Epithelial cell of umbilical artery (primary cell): ENCODE data around the gene TNFSF9. TPM values are rescaled to one million over a fixed set of nuclear protein-coding genes. Genes with fewer than 3 reads are reported as not detected.

Experiments used
- total RNA-seq: library from RNA; depleted of rRNA; stranded (reverse); fragments of >200 nt; gene quantifications from 2 replicates; pipeline ENCODE4 v1.2.3, GENCODE V29; 2014

The TNFSF9 gene
- 0.30 and 0.65 TPM in 2 replicates for total RNA-seq

GRCh38 chr19:6530386-6531162 lies at the start of gene TNFSF9:
Gene TNFSF9, plus strand, starts transcription at chr19:6531026. Its CDS starts 11 bp downstream, at chr19:6531037.

GRCh38 chr19:6481541-6482342 lies 49.1 kb upstream of the TNFSF9 start, which contains the start of gene DENND1C:
Gene DENND1C, minus strand, starts transcription at chr19:6481787. Its CDS starts 92 bp downstream, at chr19:6481695.

GRCh38 chr19:6501740-6502648 lies 28.8 kb upstream of the TNFSF9 start, which contains the start of gene TUBB4A:
Gene TUBB4A, minus strand, starts transcription at chr19:6502309. Its CDS starts 97 bp downstream, at chr19:6502212.

Other genes starting within 250 kb of the TNFSF9 start
- gene ACER1, start 197.4 kb upstream of the TNFSF9 start, total RNA-seq: not detected in 2 replicates
- 63.8 and 73.7 TPM in 2 replicates for gene CLPP, start 169.5 kb upstream of the TNFSF9 start, total RNA-seq
- 40.3 and 74.1 TPM in 2 replicates for gene ALKBH7, start 158.2 kb upstream of the TNFSF9 start, total RNA-seq
- gene PSPN, start 155.1 kb upstream of the TNFSF9 start, total RNA-seq: 0.61 and 1.3 TPM in 2 replicates
- 48.6 and 50.3 TPM in 2 replicates for gene GTF2F1, start 137.9 kb upstream of the TNFSF9 start, total RNA-seq
- 83.5 and 96.2 TPM in 2 replicates for gene KHSRP, start 106.2 kb upstream of the TNFSF9 start, total RNA-seq
- gene SLC25A41, start 97.3 kb upstream of the TNFSF9 start, total RNA-seq: not detected in 2 replicates
- gene SLC25A23, start 71.2 kb upstream of the TNFSF9 start, total RNA-seq: 19.2 and 32.8 TPM in 2 replicates
- not detected in 2 replicates for gene CRB3, start 66.8 kb upstream of the TNFSF9 start, total RNA-seq
- gene DENND1C, start 49.2 kb upstream of the TNFSF9 start, total RNA-seq: not detected in 2 replicates
- not detected in 2 replicates for gene TUBB4A, start 28.7 kb upstream of the TNFSF9 start, total RNA-seq
- not detected in 2 replicates for gene CD70, start 60.1 kb downstream of the TNFSF9 start, total RNA-seq
- gene TNFSF14, start 139.1 kb downstream of the TNFSF9 start, total RNA-seq: not detected in 2 replicates
- gene C3, start 189.6 kb downstream of the TNFSF9 start, total RNA-seq: 0.15 and 0.32 TPM in 2 replicates
- 35.7 and 40.6 TPM in 2 replicates for gene GPR108, start 206.6 kb downstream of the TNFSF9 start, total RNA-seq
- gene TRIP10, start 208.7 kb downstream of the TNFSF9 start, total RNA-seq: 43.9 and 48.0 TPM in 2 replicates
- 0.61 TPM in 1 of 2 replicates, not detected in the other for gene SH2D3A, start 236.4 kb downstream of the TNFSF9 start, total RNA-seq
- gene VAV1, start 241.7 kb downstream of the TNFSF9 start, total RNA-seq: not detected in 2 replicates